GM18873 (cell line): ENCODE results near the gene GJB6.

ENCODE experiments used
- ATAC-seq: cut with Tn5 transposase; IDR thresholded peaks from one replicate; pipeline ENCODE4 v1.9.1; 2021; ENCODE audit warnings: mild to moderate bottlenecking, moderate library complexity, moderate number of reproducible peaks; ENCODE audit not compliant: unreplicated experiment, low FRiP score

GJB6 gene

GRCh38 chr13:20230913-20231838 lies 943 bp downstream of the GJB6 start:
- ATAC-seq, result no peak

- no peak for ATAC-seq
Observed at GRCh38 chr13:20227730-20228129, 4.4 kb downstream of the GJB6 start.

GRCh38 chr13:20227288-20227687 lies 4.8 kb downstream of the GJB6 start:
- ATAC-seq, result no peak

GRCh38 chr13:20222553-20222952 lies 9.6 kb downstream of the GJB6 start:
- ATAC-seq, result no peak

GRCh38 chr13:20221772-20222171 lies 10.3 kb downstream of the GJB6 start:
- ATAC-seq, result no peak

- ATAC-seq, result peak; percentile 96
Observed at GRCh38 chr13:20219577-20219976, 12.5 kb downstream of the GJB6 start.

- no peak for ATAC-seq
Observed at GRCh38 chr13:20217168-20217567, 15.0 kb downstream of the GJB6 start.

GRCh38 chr13:20209948-20210347 lies 22.2 kb downstream of the GJB6 start:
- no peak for ATAC-seq

- ATAC-seq, result no peak
Observed at GRCh38 chr13:20206698-20207235, 25.4 kb downstream of the GJB6 start.

GRCh38 chr13:20206065-20206697 lies 25.9 kb downstream of the GJB6 start:
- no peak for ATAC-seq

- no peak for ATAC-seq
Observed at GRCh38 chr13:20198781-20199180, 33.3 kb downstream of the GJB6 start.

- no peak for ATAC-seq
Observed at GRCh38 chr13:20197361-20197834, 34.7 kb downstream of the GJB6 start.

GRCh38 chr13:20195801-20196200 lies 36.3 kb downstream of the GJB6 start:
- ATAC-seq, result no peak

GRCh38 chr13:20193907-20194631 lies 38.0 kb downstream of the GJB6 start:
- ATAC-seq, result no peak

GRCh38 chr13:20193162-20193906 lies 38.8 kb downstream of the GJB6 start:
- ATAC-seq, result no peak

GRCh38 chr13:20192836-20193161 lies 39.3 kb downstream of the GJB6 start, which contains the start of gene GJB2:
Gene GJB2, minus strand, starts transcription at chr13:20192938. Its CDS starts 3,357 bp downstream, at chr13:20189581.
- ATAC-seq, result no peak

- no peak for ATAC-seq
Observed at GRCh38 chr13:20192158-20192835, 39.8 kb downstream of the GJB6 start.

GRCh38 chr13:20191311-20192157 lies 40.6 kb downstream of the GJB6 start:
- no peak for ATAC-seq
